ENCODE measurements around the gene PAIP2.
A peak's percentile ranks its signal among the peaks of the same experiment; 100 is the strongest.

Gene PAIP2

DNA sequence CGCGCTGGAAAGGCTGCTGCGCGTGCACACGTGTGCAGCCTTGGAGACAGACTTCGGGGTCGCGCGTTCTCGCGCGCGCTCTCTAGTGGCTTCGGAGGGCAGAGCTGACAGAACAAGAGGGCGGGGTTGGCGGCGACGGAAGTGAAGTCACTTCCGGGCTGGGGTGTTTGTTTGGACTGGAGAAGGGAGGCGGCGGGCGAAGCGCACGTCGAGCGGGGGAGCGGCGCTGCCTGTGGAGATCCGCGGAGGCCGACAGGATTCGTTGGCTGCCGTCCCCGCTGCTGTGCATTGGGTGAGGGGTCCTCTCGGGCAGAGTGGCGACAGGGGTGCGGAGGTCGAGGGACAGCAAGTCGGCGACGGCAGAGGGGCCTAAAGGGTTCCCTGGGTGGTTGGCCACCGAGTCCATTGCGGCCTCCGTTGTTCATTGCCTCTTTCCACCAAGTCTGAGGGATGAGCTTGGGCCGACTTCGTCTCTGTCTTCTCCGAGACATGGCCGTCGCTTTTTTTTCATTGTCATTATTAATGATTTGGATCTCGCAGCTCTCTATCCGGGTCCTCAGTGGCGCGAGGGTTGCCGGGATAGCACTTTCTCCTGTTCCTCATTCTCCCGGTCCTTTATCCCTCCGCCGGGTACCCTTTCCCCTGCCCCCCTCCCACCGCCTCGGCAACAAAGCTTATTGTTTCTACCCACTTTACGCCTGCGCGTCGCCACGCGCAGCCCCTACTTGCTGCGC, at the start of gene PAIP2:
TSS of gene PAIP2 (plus strand) at position 166 of the 734 bp plus-strand sequence. CDS start 21,931 bp downstream, outside the sequence.
- intact Hi-C loops (cut with DNase I) = loop anchor here (2.0 to 5.0 kb wide), 3 partner anchors 47 to 73 kb away; no protein-coding TSS in a partner anchor
- peak; percentile 95 to 99 (median 98) for DNase-seq

DNA sequence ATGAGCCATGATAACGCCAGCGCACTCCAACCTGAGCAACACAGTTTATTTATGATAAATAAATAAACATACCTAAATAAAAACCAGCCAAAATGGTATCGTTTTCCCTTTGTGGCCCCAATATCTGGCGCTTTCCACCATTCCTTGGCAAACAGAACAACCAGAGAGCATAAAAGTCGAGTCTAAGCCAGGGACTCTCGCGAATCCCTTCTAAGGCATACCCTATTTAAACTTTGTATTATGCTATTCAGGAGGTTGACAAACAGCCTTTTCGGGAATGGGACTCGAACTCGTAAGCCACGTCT, 48.5 kb upstream of the PAIP2 start:
- intact Hi-C loops (cut with DNase I) = no loop called here
- DNase-seq = no peak

- intact Hi-C loops (cut with DNase I) = loop anchor here (2.0 kb wide), 1 partner anchor 49 kb away; no protein-coding TSS in a partner anchor
- peak; percentile 86 to 98 (median 94) for DNase-seq
These were observed 47.9 kb upstream of the PAIP2 start, which contains the start of gene MATR3 for GRCh38 chr5:139293507-139294373. Gene MATR3, plus strand, starts transcription at chr5:139293740. Its CDS starts 13,676 bp downstream, at chr5:139307416.

GRCh38 chr5:139294374-139295165, 47.1 kb upstream of the PAIP2 start:
- intact Hi-C loops (cut with DNase I) = loop anchor here (2.0 kb wide), 1 partner anchor 48 kb away; no protein-coding TSS in a partner anchor
- DNase-seq = peak; percentile 41 to 91 (median 77)

DNA sequence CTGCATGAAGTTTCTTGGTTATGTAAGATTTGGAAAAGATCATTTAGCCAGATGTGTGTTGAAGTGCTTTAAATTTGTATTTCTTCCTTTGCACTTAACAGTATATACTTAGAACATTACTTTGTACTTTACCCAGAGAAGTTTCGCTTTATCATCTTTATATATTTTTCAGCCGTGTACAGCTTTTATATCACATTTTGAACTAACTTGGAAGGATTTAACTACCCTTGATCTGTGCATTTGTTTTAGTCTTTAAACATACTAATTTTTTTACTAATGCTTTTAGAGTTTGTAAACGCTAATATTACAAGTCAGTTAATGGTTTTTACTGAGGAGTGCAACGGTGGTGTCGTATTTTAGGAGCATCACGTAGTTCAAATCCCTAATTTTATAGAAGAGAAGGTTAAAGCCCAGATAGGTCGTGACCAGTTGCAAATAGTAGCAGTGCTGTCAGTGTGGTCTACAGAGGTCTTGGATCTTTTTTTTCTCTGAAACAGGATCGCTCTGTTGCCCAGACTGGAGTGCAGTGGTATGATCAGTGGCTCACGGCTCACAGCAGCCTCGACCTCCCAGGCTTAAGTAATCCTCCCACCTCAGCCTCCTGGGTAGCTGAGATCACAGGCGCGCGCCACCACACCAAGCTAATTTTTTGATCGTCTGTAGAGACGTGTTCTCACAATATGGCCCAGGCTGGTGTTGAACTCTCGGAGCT, 46.2 kb upstream of the PAIP2 start:
- intact Hi-C loops (cut with DNase I) = loop anchor here (2.0 kb wide), 1 partner anchor 47 kb away; no protein-coding TSS in a partner anchor
- no peak for DNase-seq

- no peak for DNase-seq
- intact Hi-C loops (cut with DNase I) = no loop called here
These were observed 45.5 kb upstream of the PAIP2 start for GRCh38 chr5:139296198-139296597.

GRCh38 chr5:139296862-139297326, 44.8 kb upstream of the PAIP2 start:
- intact Hi-C loops (cut with DNase I) = no loop called here
- DNase-seq = no peak

- intact Hi-C loops (cut with DNase I) = no loop called here
- DNase-seq = no peak
These were observed 44.1 kb upstream of the PAIP2 start for GRCh38 chr5:139297439-139298133.

GRCh38 chr5:139298242-139298641, 43.4 kb upstream of the PAIP2 start:
- DNase-seq = no peak
- intact Hi-C loops (cut with DNase I) = no loop called here

DNA sequence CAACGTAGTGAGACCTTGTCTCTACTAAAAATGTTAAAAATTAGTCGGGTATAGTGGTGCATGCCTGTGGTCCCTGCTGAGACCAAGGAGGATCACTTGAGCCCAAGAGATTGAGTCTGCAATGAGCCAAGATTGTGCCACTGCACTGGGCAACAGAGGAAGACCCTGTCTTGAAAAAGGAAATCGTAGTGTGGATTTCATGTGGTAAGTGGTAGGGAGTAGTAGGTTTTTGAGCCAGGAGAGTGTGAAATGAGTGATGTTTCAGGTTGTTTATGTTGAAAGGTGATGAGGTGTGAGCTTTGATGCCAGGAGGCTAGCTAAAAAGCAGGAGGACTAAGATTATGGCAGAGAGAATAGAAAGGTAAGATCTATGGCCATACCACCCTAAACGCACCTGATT, 42.2 kb upstream of the PAIP2 start:
- intact Hi-C loops (cut with DNase I) = no loop called here
- no peak for DNase-seq

GRCh38 chr5:139301808-139302499, 39.7 kb upstream of the PAIP2 start:
- intact Hi-C loops (cut with DNase I) = no loop called here
- DNase-seq = no peak

GRCh38 chr5:139304391-139305324, 37.0 kb upstream of the PAIP2 start:
- intact Hi-C loops (cut with DNase I) = no loop called here
- no peak for DNase-seq

DNA sequence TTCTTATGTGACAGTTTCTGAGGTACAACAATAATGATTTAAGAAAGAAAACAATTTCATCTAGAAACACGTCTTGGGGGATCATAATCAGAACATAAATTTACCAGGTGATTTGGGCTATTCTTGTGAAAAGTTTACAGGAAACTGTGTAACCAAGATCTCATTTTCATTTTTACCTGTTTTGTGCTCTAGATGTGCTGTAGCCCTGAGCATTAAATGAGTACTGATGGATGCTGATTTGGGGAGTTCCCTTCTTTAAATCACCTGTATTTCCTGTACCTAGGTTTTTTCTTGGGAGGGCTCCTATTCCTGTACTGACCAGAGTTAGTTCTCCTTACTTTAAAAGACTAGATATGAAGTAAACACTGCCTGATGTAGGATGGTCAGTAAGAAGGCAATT, 35.5 kb upstream of the PAIP2 start:
- no peak for DNase-seq
- intact Hi-C loops (cut with DNase I) = no loop called here

DNA sequence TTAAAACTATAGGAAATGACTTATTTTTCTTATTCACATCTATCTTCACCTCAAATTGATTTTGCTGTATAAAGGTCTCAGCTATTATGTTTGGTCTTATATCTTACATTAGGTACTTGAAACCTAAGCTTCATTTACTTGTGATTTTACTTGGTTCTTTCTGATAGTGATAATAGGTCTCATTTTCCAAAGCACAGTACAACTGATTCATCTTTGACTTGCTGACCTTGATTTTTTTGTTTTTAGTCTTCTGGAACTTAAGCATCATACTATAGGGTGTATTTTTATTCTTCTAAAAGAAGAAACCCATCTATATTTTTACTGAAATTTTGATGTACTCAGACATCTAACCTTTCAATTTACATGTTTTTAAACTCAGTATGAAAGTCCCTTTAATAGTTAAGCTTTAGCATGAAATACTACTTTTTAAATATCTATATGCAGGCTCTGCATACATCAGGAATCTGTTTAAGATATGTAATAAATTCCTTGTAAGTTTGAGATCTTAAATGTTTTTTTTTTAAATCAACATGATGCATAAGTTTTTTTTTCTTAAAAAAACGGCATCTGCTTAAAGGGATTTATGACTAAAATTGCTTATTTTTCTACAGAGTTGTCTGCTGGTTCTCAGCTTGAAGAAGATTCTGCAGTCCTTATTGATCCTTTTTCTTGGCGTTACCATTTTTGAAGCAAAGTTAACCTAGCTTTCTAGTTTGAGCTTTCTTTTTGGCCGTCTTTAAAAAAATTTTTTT, 34.9 kb upstream of the PAIP2 start:
- intact Hi-C loops (cut with DNase I) = no loop called here
- DNase-seq = no peak

DNA sequence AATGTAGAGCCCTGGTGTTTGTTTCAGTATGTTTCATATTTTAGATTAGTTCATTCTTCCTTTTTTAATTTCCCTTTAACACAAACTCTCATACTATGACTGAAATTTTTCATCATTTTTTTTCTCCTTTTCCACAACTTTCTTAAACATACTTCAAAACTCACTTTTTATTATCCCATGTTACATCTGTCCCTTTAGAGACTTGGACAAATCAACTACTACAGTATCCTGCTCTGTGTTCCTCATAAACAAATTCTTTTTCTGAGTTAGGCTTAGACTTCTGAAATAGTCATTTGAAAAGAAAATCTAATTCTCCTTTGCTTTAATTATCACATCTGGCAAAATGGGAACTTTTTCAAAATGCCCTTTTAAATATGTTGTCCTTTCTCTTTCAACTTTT, 32.9 kb upstream of the PAIP2 start:
- no peak for DNase-seq
- intact Hi-C loops (cut with DNase I) = no loop called here
